NB4 (cell line): Measurements from ENCODE around the gene EXOC6B.

Source experiments
- DNase-seq: peaks from one replicate; pipeline ENCODE4 v3.0.0; 2010; ENCODE audit warnings: low read depth
- H3K4me3 ChIP-seq: one replicate; pipeline ENCODE4 v1.5.1; 2011; ENCODE audit warnings: mild to moderate bottlenecking, low read depth, low read length, moderate library complexity
- CTCF ChIP-seq: IDR thresholded peaks from one replicate; pipeline ENCODE4 v1.5.1; 2012; ENCODE audit warnings: low read depth, low read length
- MAX ChIP-seq: IDR thresholded peaks from 2 replicates; pipeline ENCODE4 v1.6.1; 2011; ENCODE audit warnings: low read depth, low read length
- MYC ChIP-seq: IDR thresholded peaks from 2 replicates; pipeline ENCODE4 v1.6.1; 2011; ENCODE audit warnings: low read depth, low read length
- POLR2A ChIP-seq: IDR thresholded peaks from 2 replicates; pipeline ENCODE4 v1.6.1; 2011; ENCODE audit warnings: mild to moderate bottlenecking; ENCODE audit not compliant: insufficient read length; ENCODE audit errors: extremely low read depth

EXOC6B gene

GRCh38 chr2:72815655-72816278 lies 10.1 kb downstream of the EXOC6B start:
- no peak overlapping the region for H3K4me3 ChIP-seq
- peak; percentile 20 for DNase-seq

GRCh38 chr2:72813841-72814240 lies 12.0 kb downstream of the EXOC6B start:
- DNase-seq: no peak
- H3K4me3 ChIP-seq: no peak overlapping the region
- TF ChIP-seq POLR2A: no peak
- no peak for TF ChIP-seq CTCF
- no peak for TF ChIP-seq MYC
- no peak for TF ChIP-seq MAX

More at GRCh38 chr2:72815655-72816278, 10.1 kb downstream of the EXOC6B start:
- TF ChIP-seq MYC (no peak), CTCF (no peak), POLR2A (no peak), MAX (no peak)

GRCh38 chr2:72810165-72810564 lies 15.7 kb downstream of the EXOC6B start:
- H3K4me3 ChIP-seq: no peak overlapping the region
- TF ChIP-seq POLR2A (no peak), CTCF (no peak), MAX (no peak), MYC (no peak)
- no peak for DNase-seq

GRCh38 chr2:72809095-72809494 lies 16.7 kb downstream of the EXOC6B start:
- no peak overlapping the region for H3K4me3 ChIP-seq
- TF ChIP-seq MAX: no peak
- TF ChIP-seq CTCF: no peak
- no peak for TF ChIP-seq POLR2A
- no peak for TF ChIP-seq MYC
- no peak for DNase-seq

- H3K4me3 ChIP-seq: no peak overlapping the region
- TF ChIP-seq CTCF (no peak), MYC (no peak), POLR2A (no peak), MAX (no peak)
- DNase-seq: no peak
Measured at GRCh38 chr2:72806280-72806945, 19.4 kb downstream of the EXOC6B start.
